Pancreas (tissue), 10 donors: ENCODE results near the gene GCAT. TPM values are rescaled to one million over a fixed set of nuclear protein-coding genes. Genes with fewer than 3 reads are reported as not detected.
"Not testable (repeated sequence)": the region's sequence is repeated elsewhere in the genome, so short reads cannot be mapped to it uniquely, and the experiment has no call there.

Experiments
- ATAC-seq, 4 donors: fragments of 200-7000 bp; cut with Tn5 transposase; one replicate each; pipeline versions ENCODE4 v1.8.0 to v1.9.1; 2020; ENCODE audit warnings: mild to moderate bottlenecking in 4 of 4, moderate library complexity in 4 of 4
- DNase-seq, 6 donors: peaks; one replicate each; pipeline ENCODE4 v3.0.0-alpha.2; 2020
- FAIRE-seq: peaks from 2 replicates; lab custom pipeline; 2012; peaks lifted over from hg19 to GRCh38; lab: Jason Lieb, UNC
- H3K27ac ChIP-seq, 4 donors: fragments of 200-600 bp; sonication (generic); 1 replicate in 3 of 4; 2 replicates in 1 of 4; pipeline versions ENCODE4 v1.5.0 to v1.8.0; 2020
- H3K27me3 ChIP-seq, 4 donors: fragments of 200-600 bp; one replicate each; pipeline ENCODE4 v1.8.0; 2021
- H3K36me3 ChIP-seq, 3 donors: fragments of 200-600 bp; sonication (generic) in 1 of 3; one replicate each; pipeline versions ENCODE4 v1.5.0 to v1.8.0; 2020 to 2021
- H3K4me1 ChIP-seq, 3 donors: fragments of 200-600 bp; one replicate each; pipeline ENCODE4 v1.8.0; 2021
- H3K4me3 ChIP-seq, 4 donors: fragments of 200-600 bp; sonication (generic) in 2 of 4; one replicate each; pipeline versions ENCODE4 v1.5.0 to v1.8.0; 2020 to 2021
- H3K9me3 ChIP-seq, 4 donors: fragments of 200-600 bp; one replicate each; pipeline ENCODE4 v1.8.0; 2021
- CTCF ChIP-seq, 4 donors: fragments of 200-600 bp; sonication (generic) in 3 of 4; IDR thresholded peaks; one replicate each; pipeline versions ENCODE4 v1.5.0 to v1.8.0; 2021; ENCODE audit warnings: antibody characterized with exemption in 4 of 4
- WGBS, 2 donors: extraction: QIAGEN DNeasy Blood & Tissue Kit; methylation state at CpG; one replicate each; pipeline ENCODE4 v1.1.7; 2013; 5-methylcytosine and 5-hydroxymethylcytosine counted together
- intact Hi-C, 3 donors: fragments of 100-400 bp; cut with DNase I; formaldehyde crosslinking; loops; one replicate each; pipeline versions ENCODE4 v1.11.1 to v1.14.2; 2022
- polyA plus RNA-seq, 2 donors: library from polyadenylated mRNA; stranded (reverse); fragments of 200-250 nt; gene quantifications; one replicate each; pipeline ENCODE4 v1.2.3, GENCODE V29; 2013
- total RNA-seq, 6 donors: library from RNA; stranded (reverse); fragmentation: NEBNext Ultra II Directional in 4 of 6; extraction: Animal tissue kit (Norgen Biotek cat#: 25700) in 4 of 6; gene quantifications; one replicate each; pipeline versions ENCODE4 v1.2.1 to v1.2.4, GENCODE V29; 2021 to 2023
- donor health status: healthy with polysubstance abuse.
- donor health status: DM: no; HTN: no; CAD: no; lungs with moderate emphysema.
- donor health status: DM: no; HTN: no; CAD: no.
- donor health status: control.
- donor health status: control.
- donor health status: Bipolar disorder and iron deficiency.
- donor health status: DM: yes; HTN: yes; CAD: no.
- donor health status: DM: no; HTN: no; CAD: no.
- donor health status: DM: no; HTN: no; CAD: no.
- donor health status: DM: yes; HTN: yes; CAD: no.

Gene GCAT
- total and polyA plus RNA-seq, 8 donors: 27.1 to 62.7 (median 37.8) TPM

GRCh38 chr22:37797874-37798500 lies 9.7 kb upstream of the GCAT start:
- no peak for TF ChIP-seq CTCF (IDR thresholded peaks at IDR 0.05)
- Histone ChIP-seq H3K27me3 (no peaks in the 10 kb centered on the region), H3K36me3 (no peaks in the 10 kb centered on the region), H3K27ac (no peak overlapping the region), H3K4me1 (no peaks in the 10 kb centered on the region), H3K9me3 (no peaks in the 10 kb centered on the region), H3K4me3 (no peak overlapping the region)
- ATAC-seq: no peak
- intact Hi-C loops: loop anchor here in 1 of 3 donors (10.0 kb wide), 1 partner anchor 153 kb away; no protein-coding TSS in a partner anchor
- no peak for DNase-seq
- no peak for FAIRE-seq
- WGBS, 2 donors: 68 to 72% methylated on average over 14 of the region's 14 CpGs

GRCh38 chr22:37799979-37800378 lies 7.8 kb upstream of the GCAT start:
- intact Hi-C loops: loop anchor here in 1 of 3 donors (10.0 kb wide), 1 partner anchor 155 kb away; no protein-coding TSS in a partner anchor
- H3K4me1 ChIP-seq, H3K9me3 ChIP-seq, FAIRE-seq, H3K4me3 ChIP-seq, ATAC-seq, DNase-seq, H3K27ac ChIP-seq, H3K36me3 ChIP-seq, H3K27me3 ChIP-seq: not testable (repeated sequence)
- 73 to 84% methylated on average over 7 to 9 of the region's 9 CpGs for WGBS, 2 donors

- H3K4me3 ChIP-seq: peak overlapping the region; percentile 41 to 61 (median 56)
- H3K9me3 ChIP-seq: no peaks in the 10 kb centered on the region
- intact Hi-C loops: no loop called here
- TF ChIP-seq CTCF (IDR thresholded peaks at IDR 0.05): no peak
- peak overlapping the region; percentile 70 to 89 (median 79) for H3K27ac ChIP-seq
- H3K27me3 ChIP-seq: no peaks in the 10 kb centered on the region
- DNase-seq (peak in 1 of 6 donors; percentile 59), ATAC-seq (peak; percentile 9 to 41 (median 16)), FAIRE-seq (no peak)
- no peaks in the 10 kb centered on the region for H3K4me1 ChIP-seq
- no peaks in the 10 kb centered on the region for H3K36me3 ChIP-seq
- 0 to 2% methylated on average over 13 of the region's 13 CpGs for WGBS, 2 donors
These were observed 5.8 kb upstream of the GCAT start for GRCh38 chr22:37801946-37802309.

GRCh38 chr22:37802310-37803194 lies 5.2 kb upstream of the GCAT start:
- 1% methylated on average over 51 to 63 of the region's 63 CpGs for WGBS, 2 donors
- TF ChIP-seq CTCF (IDR thresholded peaks at IDR 0.05): no peak
- Histone ChIP-seq H3K4me3 (peak overlapping the region; percentile 41 to 61 (median 56)), H3K27ac (peak overlapping the region; percentile 70 to 89 (median 79)), H3K27me3 (no peaks in the 10 kb centered on the region), H3K4me1 (no peaks in the 10 kb centered on the region), H3K9me3 (no peaks in the 10 kb centered on the region), H3K36me3 (no peaks in the 10 kb centered on the region)
- intact Hi-C loops: no loop called here
- FAIRE-seq (no peak), DNase-seq (peak; percentile 66 to 86 (median 72)), ATAC-seq (peak; percentile 39 to 63 (median 51))

GRCh38 chr22:37803195-37803638 lies 4.5 kb upstream of the GCAT start:
- Histone ChIP-seq H3K4me3 (peak overlapping the region in 2 of 4 donors; percentile 56 to 61), H3K27me3 (no peaks in the 10 kb centered on the region), H3K27ac (peak overlapping the region in 3 of 4 donors; percentile 78 to 89 (median 80)), H3K9me3 (no peaks in the 10 kb centered on the region), H3K36me3 (no peaks in the 10 kb centered on the region), H3K4me1 (no peaks in the 10 kb centered on the region)
- WGBS, 2 donors: 19 to 20% methylated on average over 16 of the region's 16 CpGs
- intact Hi-C loops: no loop called here
- FAIRE-seq (no peak), DNase-seq (no peak), ATAC-seq (no peak)
- no peak for TF ChIP-seq CTCF (IDR thresholded peaks at IDR 0.05)
